Skin of body (tissue), 2 donors: ENCODE data around the gene PSG6. TPM values are rescaled to one million over a fixed set of nuclear protein-coding genes. Genes with fewer than 3 reads are reported as not detected.
"Not testable (repeated sequence)": the region's sequence is repeated elsewhere in the genome, so short reads cannot be mapped to it uniquely, and the experiment has no call there.

Experiments used
- DNase-seq: peaks from one replicate; lab custom pipeline; 2025; lab: John Stamatoyannopoulos, UW
- total RNA-seq: library from RNA; depleted of rRNA; stranded (reverse); fragments of >200 nt; gene quantifications from one replicate; pipeline ENCODE4 v1.2.3, GENCODE V29; 2014

Gene PSG6
- total RNA-seq, 1 donor from 2014 or later, result not detected

GRCh38 chr19:42911731-42912130, 6.0 kb downstream of the PSG6 start:
- DNase-seq, result not testable (repeated sequence)

- DNase-seq, result not testable (repeated sequence)
Observed at GRCh38 chr19:42906162-42906561, 11.5 kb downstream of the PSG6 start.

DNA sequence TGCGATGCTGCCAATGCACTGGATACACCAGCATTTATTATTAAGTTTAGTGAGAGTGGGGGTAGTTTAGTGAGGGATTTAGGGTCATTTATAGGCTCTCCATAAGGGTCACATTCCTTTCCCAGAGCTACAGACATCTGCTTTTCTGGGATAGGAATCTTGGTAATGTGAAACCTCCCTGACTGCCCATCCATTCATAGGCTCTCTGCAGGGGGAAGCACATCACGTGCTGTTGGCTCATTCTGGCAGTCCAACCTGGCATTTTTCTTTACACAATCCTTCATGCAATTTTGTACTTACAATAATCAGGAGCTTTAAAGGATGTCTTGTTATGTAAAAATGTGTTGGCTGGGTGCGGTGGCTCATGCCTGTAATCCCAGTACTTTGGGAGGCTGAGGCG, 17.1 kb downstream of the PSG6 start:
- DNase-seq, result not testable (repeated sequence)

DNA sequence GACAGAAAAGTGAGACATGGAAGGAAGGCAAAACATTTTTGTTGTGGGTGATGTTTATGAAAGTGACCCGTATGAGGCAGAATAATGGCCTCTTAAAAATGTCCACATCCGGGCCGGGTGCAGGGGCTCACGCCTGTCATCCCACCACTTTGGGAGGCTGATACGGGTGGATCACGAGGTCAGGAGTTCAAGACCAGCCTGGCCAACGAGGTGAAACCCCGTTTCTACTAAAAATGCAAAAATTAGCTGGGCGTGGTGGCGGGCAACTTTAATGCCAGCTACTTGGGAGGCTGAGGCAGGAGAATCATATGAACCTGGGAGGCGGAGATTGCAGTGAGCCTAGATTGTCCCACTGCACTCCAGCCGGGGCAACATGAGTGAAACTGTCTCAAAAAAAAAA, 18.0 kb downstream of the PSG6 start:
- DNase-seq, result not testable (repeated sequence)

- DNase-seq, result not testable (repeated sequence)
Observed at GRCh38 chr19:42899110-42899509, 18.6 kb downstream of the PSG6 start.

- not testable (repeated sequence) for DNase-seq
Observed at GRCh38 chr19:42898656-42899055, 19.0 kb downstream of the PSG6 start.

- DNase-seq, result not testable (repeated sequence)
Observed at GRCh38 chr19:42897729-42898128, 20.0 kb downstream of the PSG6 start.

DNA sequence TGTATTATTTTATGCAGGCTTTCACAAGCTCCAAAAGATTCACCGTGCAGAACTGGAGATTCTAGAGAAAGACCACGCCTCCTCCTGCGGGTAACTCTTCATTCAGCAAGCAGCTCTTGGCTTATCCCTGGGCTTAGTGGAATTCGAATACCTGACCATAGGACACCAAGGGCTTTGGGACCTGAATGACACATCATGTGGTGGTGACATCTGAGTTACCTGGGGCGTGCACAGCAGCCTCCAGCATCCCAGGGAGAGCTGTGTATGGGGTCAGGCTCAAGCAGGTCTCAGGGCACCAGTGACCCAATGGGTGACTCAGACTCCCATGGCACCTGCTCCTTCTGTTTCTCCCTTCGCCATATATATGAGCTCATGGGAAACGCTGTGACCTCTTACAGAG, 27.2 kb downstream of the PSG6 start:
- DNase-seq, result not testable (repeated sequence)

- DNase-seq, result not testable (repeated sequence)
Observed at GRCh38 chr19:42887876-42888445, 29.7 kb downstream of the PSG6 start.

DNA sequence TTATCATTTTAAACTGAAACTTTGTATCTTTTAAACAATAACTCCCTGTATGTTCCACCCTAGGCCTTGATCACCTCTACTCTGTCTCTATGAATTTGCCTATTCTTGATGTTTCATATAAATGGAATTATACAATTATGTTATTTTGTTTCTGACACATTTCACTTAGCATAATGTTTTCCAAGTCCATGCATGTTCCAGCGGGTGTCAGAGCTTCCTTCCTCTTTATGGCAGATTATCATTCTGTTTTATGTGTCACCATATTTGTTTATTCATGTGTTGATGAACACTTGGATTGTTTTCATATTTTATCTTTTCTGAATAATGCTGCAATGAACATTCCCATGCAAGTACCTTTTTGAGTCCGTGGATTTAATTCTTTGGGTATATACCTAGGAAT, 35.0 kb downstream of the PSG6 start:
- not testable (repeated sequence) for DNase-seq

DNA sequence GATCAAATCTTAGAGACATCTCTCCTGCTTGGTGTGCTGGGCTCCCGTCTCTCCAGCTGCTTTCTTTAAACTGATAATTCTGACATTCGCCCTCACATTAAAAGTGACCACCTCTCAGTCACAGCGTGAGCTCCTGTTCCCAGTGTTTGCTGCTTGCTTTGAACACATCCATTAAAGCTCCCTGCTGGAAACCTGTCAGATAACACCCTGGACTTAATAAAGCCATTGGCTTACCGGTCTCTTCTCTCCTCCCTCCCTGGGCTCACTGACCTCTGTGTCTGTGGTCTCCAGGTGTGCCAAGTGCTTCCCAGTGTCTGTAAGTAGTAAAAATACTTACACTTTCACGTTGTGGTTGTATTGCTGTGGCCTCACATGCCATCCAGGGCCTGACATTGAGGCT, 35.7 kb downstream of the PSG6 start:
- not testable (repeated sequence) for DNase-seq

DNA sequence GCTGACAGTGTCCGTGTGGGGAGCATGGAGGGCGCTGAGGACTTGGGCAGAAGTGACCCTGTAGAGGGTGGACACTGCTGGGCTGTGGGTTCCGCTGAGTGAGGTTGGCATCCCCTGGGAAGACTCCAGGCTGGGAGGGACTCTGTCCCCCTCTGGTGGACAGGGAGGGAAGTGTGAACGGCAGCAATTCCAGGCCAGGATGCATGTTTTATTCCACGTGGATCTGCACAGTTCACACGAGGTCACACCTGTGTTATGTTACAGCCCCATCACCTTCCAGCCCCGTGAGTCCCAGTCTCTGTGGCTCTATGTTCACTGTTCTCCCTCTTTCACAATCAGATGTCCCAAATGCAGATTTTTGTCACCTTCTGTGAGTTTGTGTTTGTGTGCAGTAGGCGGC, 36.4 kb downstream of the PSG6 start:
- not testable (repeated sequence) for DNase-seq

- not testable (repeated sequence) for DNase-seq
Observed at GRCh38 chr19:42880621-42881020, 37.1 kb downstream of the PSG6 start.

- DNase-seq, result no peak
Observed at GRCh38 chr19:42879613-42880012, 38.1 kb downstream of the PSG6 start, which contains the start of gene PSG1. TSS of gene PSG1 (minus strand) at chr19:42879713. CDS start at chr19:42879581, 132 bp downstream.

DNA sequence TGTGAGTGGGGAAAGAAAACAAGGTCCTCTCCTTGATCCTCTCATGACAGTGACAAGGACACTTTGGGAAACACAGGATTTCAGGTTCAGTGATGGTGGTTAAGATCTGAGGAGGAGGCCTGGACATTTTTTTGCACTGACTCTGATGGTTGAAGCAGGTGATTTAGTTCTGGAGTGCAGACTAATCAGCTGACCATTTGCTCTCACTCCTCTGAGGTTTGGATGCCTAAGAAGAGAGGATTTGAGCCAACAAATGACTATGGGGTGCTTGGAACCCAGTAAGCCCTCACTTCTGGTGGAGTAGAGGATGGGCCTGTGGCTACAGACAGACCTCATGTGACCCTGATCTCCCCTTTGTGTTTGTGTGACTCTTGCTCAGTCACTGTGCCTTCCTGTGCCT, 41.1 kb downstream of the PSG6 start:
- DNase-seq, result not testable (repeated sequence)

DNA sequence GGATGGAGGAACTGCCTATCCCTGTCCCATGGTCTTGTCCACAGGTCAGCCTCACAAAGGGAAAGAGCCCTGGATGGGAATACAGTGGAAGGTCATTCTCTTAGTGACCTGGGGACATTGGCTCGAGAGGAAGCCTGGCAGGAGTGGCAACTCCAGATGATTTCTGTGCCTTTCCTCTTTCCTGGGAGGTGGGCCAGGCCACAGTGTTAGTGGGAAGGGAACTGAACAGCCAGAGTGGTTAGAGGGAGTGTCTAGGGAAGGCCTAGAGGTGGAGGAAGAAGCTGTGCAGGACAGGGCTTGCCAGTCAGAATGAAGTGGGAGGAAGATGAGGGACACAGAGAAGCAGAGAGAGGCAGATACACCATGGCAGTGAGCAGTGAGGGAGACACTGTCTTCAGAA, 41.8 kb downstream of the PSG6 start:
- DNase-seq, result not testable (repeated sequence)

- DNase-seq, result not testable (repeated sequence)
Observed at GRCh38 chr19:42874901-42875813, 42.5 kb downstream of the PSG6 start.

DNA sequence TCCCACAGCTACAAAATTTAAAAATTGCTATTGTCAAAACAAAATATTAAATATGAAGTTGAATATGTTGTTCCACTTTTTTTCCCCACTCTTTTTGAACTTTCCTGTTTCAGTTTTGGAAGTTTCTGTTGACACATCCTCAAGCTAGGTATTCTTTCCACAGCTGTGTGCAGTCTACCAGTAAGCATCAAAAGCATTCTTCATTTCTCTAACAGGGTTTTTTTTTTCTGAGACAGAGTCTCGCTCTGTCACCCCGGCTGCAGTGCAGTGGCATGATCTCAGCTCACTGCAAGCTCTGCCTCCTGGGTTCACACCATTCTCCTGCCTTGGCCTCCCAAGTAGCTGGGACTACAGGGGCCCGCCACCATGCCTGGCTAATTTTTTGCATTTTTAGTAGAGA, 43.6 kb downstream of the PSG6 start:
- not testable (repeated sequence) for DNase-seq

DNA sequence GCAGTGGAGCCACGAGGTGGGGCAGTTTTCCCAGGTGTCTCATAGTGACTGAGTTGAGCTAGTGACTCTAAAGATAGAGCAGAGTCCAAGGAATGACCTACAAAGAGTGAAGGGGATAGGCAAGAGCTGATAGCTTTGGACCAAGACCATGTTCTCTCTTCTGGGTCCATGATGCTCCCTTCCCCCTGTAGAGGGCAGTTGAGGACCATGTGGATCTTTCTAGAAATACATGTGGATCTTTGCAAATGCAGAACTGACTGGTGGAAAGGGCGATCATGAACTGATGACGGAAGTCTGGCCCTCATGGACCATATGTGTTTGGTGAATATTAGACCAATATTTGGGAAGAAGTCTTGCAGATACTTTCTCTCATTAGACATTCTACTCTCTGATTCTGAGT, 45.1 kb downstream of the PSG6 start:
- DNase-seq, result no peak

- no peak for DNase-seq
Observed at GRCh38 chr19:42857544-42857867, 60.2 kb downstream of the PSG6 start.

- DNase-seq, result not testable (repeated sequence)
Observed at GRCh38 chr19:42856866-42857543, 60.7 kb downstream of the PSG6 start.

DNA sequence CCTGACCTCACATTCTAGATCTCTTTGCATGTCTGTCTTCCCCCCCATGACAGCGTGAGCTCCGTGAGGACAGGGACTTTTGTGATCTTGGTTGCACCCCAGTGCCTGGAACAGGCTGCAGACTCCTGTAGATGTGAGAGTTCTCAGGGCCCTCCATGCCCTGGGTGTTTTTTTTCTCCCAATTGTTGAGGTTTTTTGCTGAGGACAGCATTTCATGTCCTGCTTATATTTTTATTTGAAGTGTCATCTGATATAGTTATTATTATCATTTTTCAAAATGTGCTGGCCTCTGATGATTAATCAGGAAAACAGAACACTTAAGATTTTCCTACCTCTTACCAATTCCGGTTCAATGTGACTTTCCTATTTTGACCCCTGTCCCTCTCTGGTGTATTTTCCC, 62.9 kb downstream of the PSG6 start:
- DNase-seq, result not testable (repeated sequence)
